GM23338 (cell line): ENCODE measurements around the gene CBX6.

ENCODE experiments used
- CREB1 ChIP-seq: fragments of 250-450 bp; sonication (Bioruptor Pico); IDR thresholded peaks from 2 replicates; pipeline ENCODE4 v1.5.0; 2020; ENCODE audit warnings: low read depth, mild to moderate bottlenecking, moderate library complexity
- ETS1 ChIP-seq: IDR thresholded peaks from 2 replicates; pipeline ENCODE4 v1.6.1; 2016; ENCODE audit warnings: antibody characterized with exemption
- EZH2 ChIP-seq: fragments of 200-600 bp; sonication (generic); IDR thresholded peaks from one replicate; pipeline ENCODE4 v1.8.0; 2017; ENCODE audit warnings: antibody characterized with exemption, mild to moderate bottlenecking, low read depth; ENCODE audit not compliant: unreplicated experiment
- EZH2phosphoT487 ChIP-seq: fragments of 200-600 bp; sonication (generic); IDR thresholded peaks from one replicate; pipeline ENCODE4 v1.8.1; 2018; ENCODE audit warnings: antibody characterized with exemption; ENCODE audit not compliant: unreplicated experiment
- JUNB ChIP-seq: IDR thresholded peaks from one replicate; pipeline ENCODE4 v1.6.1; 2016; ENCODE audit warnings: antibody characterized with exemption; ENCODE audit not compliant: unreplicated experiment
- NANOG ChIP-seq: IDR thresholded peaks from 2 replicates; pipeline ENCODE4 v1.6.1; 2016; ENCODE audit warnings: antibody characterized with exemption, borderline replicate concordance
- POLR2AphosphoS5 ChIP-seq: IDR thresholded peaks from 2 replicates; pipeline ENCODE4 v1.6.1; 2016; ENCODE audit warnings: antibody characterized with exemption, low read depth
- STAT1 ChIP-seq: IDR thresholded peaks from one replicate; pipeline ENCODE4 v1.6.1; 2016; ENCODE audit warnings: antibody characterized with exemption; ENCODE audit not compliant: unreplicated experiment
- ZNF114 ChIP-seq: fragments of 250-450 bp; sonication (Bioruptor Pico); IDR thresholded peaks from 2 replicates; pipeline ENCODE4 v1.5.0; 2020; ENCODE audit warnings: mild to moderate bottlenecking, moderate library complexity
- ZNF331 ChIP-seq: fragments of 250-450 bp; sonication (Bioruptor Pico); IDR thresholded peaks from 2 replicates; pipeline ENCODE4 v1.5.0; 2020; ENCODE audit warnings: low read depth, mild to moderate bottlenecking, moderate library complexity
- TF ChIP-seq, protein P1 (sequence below), 2 experiments: fragments of 200-600 bp in 1 of 2; sonication (generic) in 1 of 2; conservative IDR thresholded peaks; 2 replicates each; pipeline versions ENCODE4 v1.5.1 to v1.6.1; 2016 to 2017; ENCODE audit warnings: antibody characterized with exemption in 2 of 2, low read depth in 2 of 2, mild to moderate bottlenecking in 2 of 2, moderate library complexity in 1 of 2
- TF ChIP-seq, protein P2 (sequence below): IDR thresholded peaks from one replicate; pipeline ENCODE4 v1.6.1; 2018; ENCODE audit warnings: antibody characterized with exemption; ENCODE audit not compliant: unreplicated experiment

DNA sequence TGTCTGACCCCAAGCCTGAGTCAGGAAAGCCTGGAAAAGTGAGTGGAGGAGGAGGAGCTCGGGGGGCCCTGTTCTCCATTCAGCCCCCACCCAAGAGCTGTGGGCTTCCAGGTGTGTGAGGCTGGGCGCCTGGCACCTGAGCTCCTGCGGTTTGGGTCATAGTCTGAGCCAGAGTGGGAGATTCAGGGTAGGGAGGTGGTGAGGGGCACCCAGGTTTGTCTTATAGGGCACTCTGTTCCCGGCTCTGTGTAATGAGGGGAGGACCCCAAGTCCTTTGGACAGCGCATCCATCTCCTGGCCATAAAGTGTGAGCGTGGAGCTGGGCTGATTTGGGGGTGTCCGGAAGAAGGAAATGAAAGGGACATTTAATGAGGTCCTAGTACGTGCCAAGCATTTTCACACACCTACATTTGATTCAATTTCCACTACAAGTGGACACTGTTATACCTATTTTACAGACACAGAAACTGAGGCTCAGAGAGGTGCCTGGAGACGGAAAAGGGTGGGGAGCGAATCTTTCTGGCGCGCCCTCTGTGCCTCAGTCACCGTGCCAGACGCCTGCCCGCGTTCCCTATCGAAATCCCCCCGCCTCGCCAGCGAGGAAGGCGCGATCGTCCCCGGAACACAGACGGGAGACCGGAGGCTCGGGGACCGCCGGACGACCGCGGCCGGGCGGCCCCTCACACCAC lies 29.4 kb downstream of the CBX6 start:
- TF ChIP-seq, protein P1, sequence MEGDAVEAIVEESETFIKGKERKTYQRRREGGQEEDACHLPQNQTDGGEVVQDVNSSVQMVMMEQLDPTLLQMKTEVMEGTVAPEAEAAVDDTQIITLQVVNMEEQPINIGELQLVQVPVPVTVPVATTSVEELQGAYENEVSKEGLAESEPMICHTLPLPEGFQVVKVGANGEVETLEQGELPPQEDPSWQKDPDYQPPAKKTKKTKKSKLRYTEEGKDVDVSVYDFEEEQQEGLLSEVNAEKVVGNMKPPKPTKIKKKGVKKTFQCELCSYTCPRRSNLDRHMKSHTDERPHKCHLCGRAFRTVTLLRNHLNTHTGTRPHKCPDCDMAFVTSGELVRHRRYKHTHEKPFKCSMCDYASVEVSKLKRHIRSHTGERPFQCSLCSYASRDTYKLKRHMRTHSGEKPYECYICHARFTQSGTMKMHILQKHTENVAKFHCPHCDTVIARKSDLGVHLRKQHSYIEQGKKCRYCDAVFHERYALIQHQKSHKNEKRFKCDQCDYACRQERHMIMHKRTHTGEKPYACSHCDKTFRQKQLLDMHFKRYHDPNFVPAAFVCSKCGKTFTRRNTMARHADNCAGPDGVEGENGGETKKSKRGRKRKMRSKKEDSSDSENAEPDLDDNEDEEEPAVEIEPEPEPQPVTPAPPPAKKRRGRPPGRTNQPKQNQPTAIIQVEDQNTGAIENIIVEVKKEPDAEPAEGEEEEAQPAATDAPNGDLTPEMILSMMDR (conservative IDR thresholded peaks at IDR 0.05; ENCODE audit: low read depth in 2 of 2) = no peak
- TF ChIP-seq, protein P2, sequence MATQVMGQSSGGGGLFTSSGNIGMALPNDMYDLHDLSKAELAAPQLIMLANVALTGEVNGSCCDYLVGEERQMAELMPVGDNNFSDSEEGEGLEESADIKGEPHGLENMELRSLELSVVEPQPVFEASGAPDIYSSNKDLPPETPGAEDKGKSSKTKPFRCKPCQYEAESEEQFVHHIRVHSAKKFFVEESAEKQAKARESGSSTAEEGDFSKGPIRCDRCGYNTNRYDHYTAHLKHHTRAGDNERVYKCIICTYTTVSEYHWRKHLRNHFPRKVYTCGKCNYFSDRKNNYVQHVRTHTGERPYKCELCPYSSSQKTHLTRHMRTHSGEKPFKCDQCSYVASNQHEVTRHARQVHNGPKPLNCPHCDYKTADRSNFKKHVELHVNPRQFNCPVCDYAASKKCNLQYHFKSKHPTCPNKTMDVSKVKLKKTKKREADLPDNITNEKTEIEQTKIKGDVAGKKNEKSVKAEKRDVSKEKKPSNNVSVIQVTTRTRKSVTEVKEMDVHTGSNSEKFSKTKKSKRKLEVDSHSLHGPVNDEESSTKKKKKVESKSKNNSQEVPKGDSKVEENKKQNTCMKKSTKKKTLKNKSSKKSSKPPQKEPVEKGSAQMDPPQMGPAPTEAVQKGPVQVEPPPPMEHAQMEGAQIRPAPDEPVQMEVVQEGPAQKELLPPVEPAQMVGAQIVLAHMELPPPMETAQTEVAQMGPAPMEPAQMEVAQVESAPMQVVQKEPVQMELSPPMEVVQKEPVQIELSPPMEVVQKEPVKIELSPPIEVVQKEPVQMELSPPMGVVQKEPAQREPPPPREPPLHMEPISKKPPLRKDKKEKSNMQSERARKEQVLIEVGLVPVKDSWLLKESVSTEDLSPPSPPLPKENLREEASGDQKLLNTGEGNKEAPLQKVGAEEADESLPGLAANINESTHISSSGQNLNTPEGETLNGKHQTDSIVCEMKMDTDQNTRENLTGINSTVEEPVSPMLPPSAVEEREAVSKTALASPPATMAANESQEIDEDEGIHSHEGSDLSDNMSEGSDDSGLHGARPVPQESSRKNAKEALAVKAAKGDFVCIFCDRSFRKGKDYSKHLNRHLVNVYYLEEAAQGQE = no peak
- no peak for TF ChIP-seq EZH2
- TF ChIP-seq EZH2phosphoT487 = no peak
- TF ChIP-seq CREB1 (CRISPR knock-in tag) = no peak
- TF ChIP-seq POLR2AphosphoS5 = no peak
- no peak for TF ChIP-seq NANOG
- TF ChIP-seq ZNF331 (CRISPR knock-in tag) = no peak
- TF ChIP-seq ZNF114 (CRISPR knock-in tag) = no peak
- no peak for TF ChIP-seq JUNB
- no peak for TF ChIP-seq ETS1
- no peak for TF ChIP-seq STAT1
